Type B pancreatic cell (in vitro differentiated cells): ENCODE data around the gene MYH4. TPM values are rescaled to one million over a fixed set of nuclear protein-coding genes. Genes with fewer than 3 reads are reported as not detected.

Experiments used
- DNase-seq: peaks from one replicate; pipeline ENCODE4 v3.0.0; 2021; ENCODE audit warnings: mixed read lengths; ENCODE audit not compliant: unreplicated experiment; ENCODE audit errors: extremely low spot score
- H3K27ac Mint-ChIP-seq: 2 replicates; pipeline ENCODE4 v1.8.0; 2021; ENCODE audit warnings: mild to moderate bottlenecking, mixed read lengths
- H3K27me3 Mint-ChIP-seq: 2 replicates; pipeline ENCODE4 v1.8.0; 2021; ENCODE audit warnings: mixed read lengths
- H3K36me3 Mint-ChIP-seq: 2 replicates; pipeline ENCODE4 v1.8.0; 2021; ENCODE audit warnings: mixed read lengths
- H3K4me1 Mint-ChIP-seq: one replicate; pipeline ENCODE4 v1.8.0; 2021; ENCODE audit warnings: mixed read lengths; ENCODE audit not compliant: unreplicated experiment
- H3K4me3 Mint-ChIP-seq: 2 replicates; pipeline ENCODE4 v1.8.0; 2021; ENCODE audit warnings: mild to moderate bottlenecking, mixed read lengths
- H3K9me3 Mint-ChIP-seq: 2 replicates; pipeline ENCODE4 v1.8.0; 2021; ENCODE audit warnings: mixed read lengths
- long read RNA-seq: library from polyadenylated mRNA; unstranded; transcript quantifications from one replicate; pipeline ENCODE4 v2.0.0, GENCODE V29; 2020
- total RNA-seq: library from RNA; stranded (reverse); gene quantifications from 2 replicates; pipeline ENCODE4 v1.2.1, GENCODE V29; 2021; ENCODE audit warnings: low replicate concordance
- TF ChIP-seq, protein P1 (sequence below): fragments of 200-600 bp; sonication (generic); conservative IDR thresholded peaks from 2 replicates; pipeline ENCODE4 v1.5.0; 2021; ENCODE audit warnings: antibody characterized with exemption, mild to moderate bottlenecking

Gene MYH4
- 0.12 TPM in 2 replicates for total RNA-seq
- long read RNA-seq, partial matches to known transcripts = 3 of 3 reads
- long read RNA-seq, other reads (novel, unspliced or antisense) = 0 of 3 reads

DNA sequence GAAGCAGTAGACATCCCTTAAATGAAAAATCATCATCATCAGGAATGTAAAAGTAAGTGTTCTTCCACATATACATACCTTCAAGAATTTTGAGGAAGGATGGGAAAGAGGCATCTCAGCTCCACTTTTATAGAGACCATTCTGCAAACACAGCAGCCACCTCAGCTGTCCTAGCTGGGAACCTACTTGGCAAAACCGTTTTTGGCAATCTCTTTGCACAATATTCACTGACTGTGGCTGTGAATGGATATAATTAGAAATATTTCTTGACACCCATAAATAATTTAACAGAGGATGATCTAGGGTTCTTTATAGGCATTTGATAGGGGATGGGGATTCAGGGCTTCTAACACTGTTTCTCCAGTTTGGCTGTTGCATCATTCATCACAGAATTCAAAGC is at the start of gene MYH4:
TSS of gene MYH4 (minus strand) at position 101 of the 400 bp plus-strand sequence. CDS start 2,814 bp downstream, outside the sequence.
- Mint-ChIP-seq H3K27me3 (peaks cover 9% of the 10 kb centered on the region), H3K36me3 (no peaks in the 10 kb centered on the region), H3K27ac (no peak within 1 kb of the TSS), H3K4me3 (no peak within 1 kb of the TSS), H3K9me3 (no peaks in the 10 kb centered on the region), H3K4me1 (no peaks in the 10 kb centered on the region)
- TF ChIP-seq, protein P1, sequence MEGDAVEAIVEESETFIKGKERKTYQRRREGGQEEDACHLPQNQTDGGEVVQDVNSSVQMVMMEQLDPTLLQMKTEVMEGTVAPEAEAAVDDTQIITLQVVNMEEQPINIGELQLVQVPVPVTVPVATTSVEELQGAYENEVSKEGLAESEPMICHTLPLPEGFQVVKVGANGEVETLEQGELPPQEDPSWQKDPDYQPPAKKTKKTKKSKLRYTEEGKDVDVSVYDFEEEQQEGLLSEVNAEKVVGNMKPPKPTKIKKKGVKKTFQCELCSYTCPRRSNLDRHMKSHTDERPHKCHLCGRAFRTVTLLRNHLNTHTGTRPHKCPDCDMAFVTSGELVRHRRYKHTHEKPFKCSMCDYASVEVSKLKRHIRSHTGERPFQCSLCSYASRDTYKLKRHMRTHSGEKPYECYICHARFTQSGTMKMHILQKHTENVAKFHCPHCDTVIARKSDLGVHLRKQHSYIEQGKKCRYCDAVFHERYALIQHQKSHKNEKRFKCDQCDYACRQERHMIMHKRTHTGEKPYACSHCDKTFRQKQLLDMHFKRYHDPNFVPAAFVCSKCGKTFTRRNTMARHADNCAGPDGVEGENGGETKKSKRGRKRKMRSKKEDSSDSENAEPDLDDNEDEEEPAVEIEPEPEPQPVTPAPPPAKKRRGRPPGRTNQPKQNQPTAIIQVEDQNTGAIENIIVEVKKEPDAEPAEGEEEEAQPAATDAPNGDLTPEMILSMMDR = no peak
- no peak for DNase-seq

DNA sequence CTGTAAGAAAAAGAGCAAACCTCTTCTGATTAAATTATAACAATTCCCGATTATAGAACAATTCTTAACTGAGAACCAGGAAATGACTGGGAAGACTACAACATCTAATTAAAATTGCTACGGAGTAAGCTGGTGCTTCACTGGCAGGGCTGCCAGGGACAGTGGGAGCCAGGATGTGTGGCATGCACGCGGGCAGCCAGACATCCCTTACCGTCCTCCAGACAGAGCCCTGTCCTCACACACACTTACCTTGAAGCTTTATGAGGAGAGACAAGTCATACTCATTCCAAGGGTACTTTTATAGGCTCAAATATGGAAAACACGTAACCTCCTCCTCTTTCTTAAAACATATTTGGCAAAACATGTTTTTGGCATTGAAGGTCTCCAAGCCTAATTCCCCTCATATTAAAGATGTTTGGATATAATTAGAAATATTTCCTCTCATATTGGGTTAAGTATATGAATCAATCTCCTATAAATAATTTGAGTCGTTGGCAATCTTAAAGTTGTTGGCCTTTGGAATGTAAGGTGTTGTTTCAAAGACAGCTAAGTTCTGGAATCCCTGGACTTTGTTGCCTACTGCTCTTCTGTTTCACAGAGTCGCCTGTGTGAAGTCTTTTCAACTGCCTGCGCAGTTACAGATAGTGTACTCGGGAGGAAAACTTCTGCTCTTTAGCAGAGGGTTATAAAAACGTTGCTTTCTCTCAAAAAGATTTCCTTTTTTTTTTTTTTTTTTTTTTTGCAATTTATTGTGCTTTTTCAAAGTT is 49.1 kb upstream of the MYH4 start, which contains the start of gene MYH1:
TSS of gene MYH1 (minus strand) at position 272 of the 767 bp plus-strand sequence. CDS start 1,900 bp downstream, outside the sequence.
- TF ChIP-seq, protein P1 = no peak
- Mint-ChIP-seq H3K27ac (no peak within 1 kb of the TSS), H3K36me3 (no peaks in the 10 kb centered on the region), H3K4me1 (no peaks in the 10 kb centered on the region), H3K9me3 (no peaks in the 10 kb centered on the region), H3K4me3 (no peak within 1 kb of the TSS), H3K27me3 (peaks cover 15% of the 10 kb centered on the region)
- no peak for DNase-seq

DNA sequence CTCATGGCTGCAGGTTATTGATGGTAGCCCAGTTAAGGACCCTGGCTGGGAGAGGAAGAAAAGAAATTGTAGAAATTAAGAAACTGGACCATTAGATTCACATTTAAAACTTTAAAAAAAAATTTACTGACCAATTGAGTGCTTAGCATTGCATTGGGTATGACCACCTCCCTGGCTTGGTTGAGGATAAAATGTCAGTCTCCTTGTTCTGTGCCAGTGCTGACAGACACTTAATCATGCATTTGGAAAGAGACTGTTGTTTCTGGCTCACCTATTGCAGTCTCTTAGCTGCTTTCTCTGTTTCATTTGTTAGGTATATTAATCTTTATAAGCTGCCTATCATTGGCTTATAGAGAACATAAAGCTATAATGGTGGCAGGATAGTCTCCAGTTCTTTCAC is 47.3 kb upstream of the MYH4 start:
- H3K4me3 Mint-ChIP-seq = no peak overlapping the region
- TF ChIP-seq, protein P1 = no peak
- H3K4me1 Mint-ChIP-seq = no peaks in the 10 kb centered on the region
- no peaks in the 10 kb centered on the region for H3K9me3 Mint-ChIP-seq
- DNase-seq = no peak
- H3K27ac Mint-ChIP-seq = no peak overlapping the region
- H3K27me3 Mint-ChIP-seq = peaks cover 15% of the 10 kb centered on the region
- H3K36me3 Mint-ChIP-seq = no peaks in the 10 kb centered on the region

DNA sequence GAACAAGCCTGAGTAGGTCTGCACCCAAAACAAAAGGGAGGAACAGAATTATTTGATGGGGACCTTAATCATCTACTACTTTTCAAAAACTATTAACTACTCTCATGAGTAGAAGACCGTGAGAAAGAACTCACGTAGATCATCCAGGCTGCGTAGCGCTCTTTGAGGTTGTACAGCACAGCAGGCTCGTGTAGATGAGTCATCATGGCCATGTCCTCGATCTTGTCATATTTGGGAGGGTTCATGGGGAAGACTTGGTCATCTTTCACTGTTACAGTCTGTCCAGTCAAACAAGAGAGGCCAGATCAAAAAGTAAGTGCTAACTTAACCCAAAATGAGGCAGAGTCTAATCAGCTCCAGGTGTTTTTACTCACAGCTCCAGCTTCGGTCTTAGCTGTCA is 46.7 kb upstream of the MYH4 start:
- DNase-seq = no peak
- no peaks in the 10 kb centered on the region for H3K36me3 Mint-ChIP-seq
- H3K9me3 Mint-ChIP-seq = no peaks in the 10 kb centered on the region
- no peak overlapping the region for H3K4me3 Mint-ChIP-seq
- H3K27me3 Mint-ChIP-seq = peaks cover 15% of the 10 kb centered on the region
- no peak overlapping the region for H3K27ac Mint-ChIP-seq
- TF ChIP-seq, protein P1 = no peak
- no peaks in the 10 kb centered on the region for H3K4me1 Mint-ChIP-seq

DNA sequence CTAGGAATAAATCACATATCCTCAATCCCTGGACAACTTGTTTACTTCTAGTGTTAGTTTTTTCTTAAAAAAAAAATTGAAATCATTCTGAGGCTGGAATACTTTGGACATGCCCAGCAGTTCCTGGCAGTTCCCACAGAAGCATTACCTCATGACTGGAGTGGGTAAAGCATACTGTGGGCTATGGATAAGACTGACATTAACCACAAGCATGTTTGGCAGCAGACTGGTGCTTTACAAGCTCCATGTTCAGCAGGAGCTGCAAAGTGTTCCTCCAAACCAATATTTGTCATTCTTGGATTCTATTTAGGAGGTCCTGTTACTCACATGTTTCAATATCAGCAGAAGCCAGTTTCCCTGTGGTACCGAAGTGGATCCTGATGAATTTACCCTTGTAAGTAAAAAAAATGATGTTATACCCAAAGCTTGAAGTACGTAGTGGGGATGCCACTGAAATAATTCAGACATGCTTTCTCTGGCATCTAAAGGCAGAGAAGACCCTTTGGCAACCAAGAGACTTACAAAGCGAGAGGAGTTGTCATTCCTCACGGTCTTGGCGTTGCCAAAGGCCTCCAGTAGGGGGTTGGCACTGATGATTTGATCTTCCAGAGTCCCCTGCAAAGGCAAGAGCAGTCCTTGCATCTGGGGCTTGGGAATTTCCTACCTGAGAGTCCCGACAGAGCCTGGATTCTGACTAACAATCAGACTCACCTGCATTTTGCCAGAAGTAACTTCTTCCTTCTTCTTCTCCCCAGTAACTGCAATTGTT is 44.1 kb upstream of the MYH4 start:
- no peak for DNase-seq

More for the DNA sequence above, 44.1 kb upstream of the MYH4 start:
- Mint-ChIP-seq H3K9me3 (no peaks in the 10 kb centered on the region), H3K4me1 (no peaks in the 10 kb centered on the region), H3K27ac (no peak overlapping the region), H3K36me3 (no peaks in the 10 kb centered on the region), H3K4me3 (no peak overlapping the region), H3K27me3 (peaks cover 8% of the 10 kb centered on the region)
- TF ChIP-seq, protein P1 = peak; percentile 32
